Right atrium auricular region (tissue), 2 donors: ENCODE data around the gene CIB4. TPM values are rescaled to one million over a fixed set of nuclear protein-coding genes. Genes with fewer than 3 reads are reported as not detected.

Source experiments
- DNase-seq: peaks from one replicate; pipeline ENCODE4 v3.0.0-alpha.2; 2019; ENCODE audit warnings: low spot score
- H3K27ac ChIP-seq, 2 donors: fragments of 200-600 bp; sonication (generic); 1 replicate in 1 of 2; 2 replicates in 1 of 2; pipeline ENCODE4 v1.5.1; 2016 to 2019
- H3K27me3 ChIP-seq, 2 donors: fragments of 200-600 bp; sonication (generic); one replicate each; pipeline versions ENCODE4 v1.5.1 to v1.6.0; 2017 to 2019
- H3K36me3 ChIP-seq: fragments of 200-600 bp; sonication (generic); one replicate; pipeline ENCODE4 v1.5.1; 2016
- H3K4me1 ChIP-seq, 2 donors: fragments of 200-600 bp; sonication (generic); one replicate each; pipeline versions ENCODE4 v1.5.1 to v1.6.0; 2017 to 2019
- H3K4me3 ChIP-seq, 2 donors: fragments of 200-600 bp; sonication (generic); 1 replicate in 1 of 2; 2 replicates in 1 of 2; pipeline ENCODE4 v1.5.1; 2017 to 2019; ENCODE audit warnings: mild to moderate bottlenecking in 1 of 2, moderate library complexity in 1 of 2
- H3K9me3 ChIP-seq, 2 donors: fragments of 200-600 bp; sonication (generic); one replicate each; pipeline ENCODE4 v1.5.1; 2019
- CTCF ChIP-seq, 2 donors: fragments of 200-600 bp; sonication (generic); IDR thresholded peaks; one replicate each; pipeline ENCODE4 v1.5.1; 2019; ENCODE audit warnings: antibody characterized with exemption in 2 of 2
- total RNA-seq, 2 donors: library from RNA; depleted of rRNA; stranded (reverse); fragments of >200 nt; gene quantifications; one replicate each; pipeline ENCODE4 v1.1.0, GENCODE V29; 2016

CIB4 gene
- total RNA-seq, 2 donors from 2014 or later = not detected

GRCh38 chr2:26535663-26536275 is 105.4 kb downstream of the CIB4 start:
- no peak for TF ChIP-seq CTCF (IDR thresholded peaks at IDR 0.05)
- H3K4me3 ChIP-seq = no peak overlapping the region
- no peaks in the 10 kb centered on the region for H3K36me3 ChIP-seq
- H3K27me3 ChIP-seq = no peaks in the 10 kb centered on the region
- H3K9me3 ChIP-seq = no peaks in the 10 kb centered on the region
- H3K4me1 ChIP-seq = peaks cover 0 to 9% of the 10 kb centered on the region in 2 donors
- H3K27ac ChIP-seq = no peak overlapping the region
- no peak for DNase-seq

DNA sequence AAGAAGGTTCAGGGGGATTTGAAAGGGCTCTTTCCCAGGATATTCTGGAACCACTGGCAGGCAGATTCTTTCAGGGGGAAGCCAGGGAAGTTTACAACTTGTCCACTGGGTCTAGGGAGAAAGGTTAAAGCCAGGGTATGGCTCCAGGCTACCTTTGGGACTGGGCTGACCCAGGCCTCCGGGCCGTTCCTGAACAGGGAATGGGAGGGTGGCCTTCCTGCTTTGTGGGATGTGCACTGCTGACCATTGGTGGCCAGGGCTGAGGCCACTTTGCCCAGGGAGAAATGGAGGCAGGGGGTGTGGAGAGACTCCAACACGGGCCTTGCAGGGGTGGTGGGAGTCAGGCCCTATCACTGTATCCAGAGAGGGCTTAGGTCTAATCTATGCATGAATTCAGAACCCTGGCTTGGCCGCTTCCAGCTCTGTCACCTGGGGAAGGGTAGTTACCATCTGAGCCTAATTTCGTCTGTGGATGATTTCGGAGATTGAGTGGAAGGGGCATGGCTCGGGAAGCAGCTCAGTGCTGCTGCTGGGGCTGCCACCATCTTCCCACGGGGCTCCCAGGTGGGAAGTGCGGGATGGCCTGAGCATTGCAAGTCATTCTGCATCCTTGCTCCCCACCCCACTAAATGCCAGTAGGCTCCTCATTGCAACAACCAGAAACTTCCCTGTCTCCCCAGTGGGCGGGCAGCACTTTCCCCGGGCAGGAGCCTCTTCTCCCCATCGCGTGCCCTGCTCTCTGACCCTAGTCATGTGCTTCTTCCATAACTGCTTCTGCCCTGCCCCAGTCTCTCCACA is 106.1 kb downstream of the CIB4 start:
- Histone ChIP-seq H3K9me3 (no peaks in the 10 kb centered on the region), H3K36me3 (no peaks in the 10 kb centered on the region), H3K27me3 (no peaks in the 10 kb centered on the region), H3K27ac (no peak overlapping the region), H3K4me3 (no peak overlapping the region), H3K4me1 (peaks cover 0 to 9% of the 10 kb centered on the region in 2 donors)
- TF ChIP-seq CTCF (IDR thresholded peaks at IDR 0.05) = no peak
- no peak for DNase-seq

DNA sequence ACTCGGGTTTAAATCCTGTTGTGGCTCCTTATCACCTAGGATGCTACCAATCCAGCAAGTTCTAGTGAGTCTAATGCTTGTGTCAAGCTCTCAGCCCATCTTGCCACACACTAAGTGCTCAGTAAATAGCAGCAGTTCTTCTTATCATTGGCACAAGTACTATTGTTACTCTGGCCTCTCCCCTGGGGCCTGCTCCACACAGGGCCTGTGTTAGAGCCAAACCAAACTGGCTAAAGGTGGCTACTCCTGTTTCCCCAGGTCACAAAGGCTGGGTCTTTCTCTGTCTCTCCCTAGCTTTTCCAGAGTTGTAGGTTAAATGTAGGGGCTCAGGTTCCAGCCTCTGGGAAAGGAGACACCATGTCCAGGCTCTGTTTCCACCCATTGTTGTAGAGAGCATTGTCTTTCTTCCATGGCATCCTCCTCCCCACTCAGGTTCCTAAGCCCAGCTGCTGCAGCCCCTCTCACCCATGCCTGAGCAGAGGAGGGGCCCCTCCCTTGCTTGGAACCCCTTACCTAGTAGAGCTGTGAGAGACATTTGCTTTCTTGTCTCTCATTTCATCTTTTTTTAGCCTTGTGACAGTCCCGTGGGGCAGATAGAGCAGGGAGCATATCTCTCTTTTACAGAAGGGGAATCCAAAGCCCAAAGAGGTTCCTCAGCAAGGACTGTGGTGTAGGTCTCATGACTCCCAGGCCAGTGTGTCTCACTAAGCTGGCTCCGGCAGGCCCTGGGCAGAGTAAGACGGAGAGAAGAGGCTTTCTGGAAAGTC is 106.9 kb downstream of the CIB4 start:
- H3K27ac ChIP-seq = no peak overlapping the region
- H3K4me3 ChIP-seq = no peak overlapping the region
- H3K36me3 ChIP-seq = no peaks in the 10 kb centered on the region
- no peaks in the 10 kb centered on the region for H3K27me3 ChIP-seq
- peaks cover 0 to 9% of the 10 kb centered on the region in 2 donors for H3K4me1 ChIP-seq
- no peak for DNase-seq
- no peak for TF ChIP-seq CTCF (IDR thresholded peaks at IDR 0.05)
- H3K9me3 ChIP-seq = no peaks in the 10 kb centered on the region

GRCh38 chr2:26533661-26534060 is 107.5 kb downstream of the CIB4 start:
- Histone ChIP-seq H3K36me3 (no peaks in the 10 kb centered on the region), H3K27me3 (no peaks in the 10 kb centered on the region), H3K4me3 (no peak overlapping the region), H3K27ac (no peak overlapping the region), H3K4me1 (peaks cover 0 to 9% of the 10 kb centered on the region in 2 donors), H3K9me3 (no peaks in the 10 kb centered on the region)
- no peak for TF ChIP-seq CTCF (IDR thresholded peaks at IDR 0.05)
- DNase-seq = no peak

- peaks cover 0 to 9% of the 10 kb centered on the region in 2 donors for H3K4me1 ChIP-seq
- no peak overlapping the region for H3K27ac ChIP-seq
- no peaks in the 10 kb centered on the region for H3K36me3 ChIP-seq
- no peak overlapping the region for H3K4me3 ChIP-seq
- H3K27me3 ChIP-seq = no peaks in the 10 kb centered on the region
- no peaks in the 10 kb centered on the region for H3K9me3 ChIP-seq
- DNase-seq = no peak
- TF ChIP-seq CTCF (IDR thresholded peaks at IDR 0.05) = no peak
Observed at GRCh38 chr2:26532301-26533250, 108.6 kb downstream of the CIB4 start.
